NCI-H1105 treated with DMSO at 0.1 percent for 48 hours (cell line): ENCODE results near the gene ADK.
A peak's percentile ranks its signal among the peaks of the same experiment; 100 is the strongest.
"Not testable (repeated sequence)": the region's sequence is repeated elsewhere in the genome, so short reads cannot be mapped to it uniquely, and the experiment has no call there.

Source experiments
- DNase-seq: peaks from one replicate; lab custom pipeline; 2025; lab: John Stamatoyannopoulos, UW

The ADK gene

GRCh38 chr10:74490551-74490950, 339.5 kb downstream of the ADK start:
- no peak for DNase-seq

- no peak for DNase-seq
Observed at GRCh38 chr10:74491014-74491413, 340.0 kb downstream of the ADK start.

GRCh38 chr10:74496276-74496675, 345.3 kb downstream of the ADK start:
- DNase-seq = not testable (repeated sequence)

- DNase-seq = not testable (repeated sequence)
Observed at GRCh38 chr10:74498664-74499063, 347.6 kb downstream of the ADK start.

DNA sequence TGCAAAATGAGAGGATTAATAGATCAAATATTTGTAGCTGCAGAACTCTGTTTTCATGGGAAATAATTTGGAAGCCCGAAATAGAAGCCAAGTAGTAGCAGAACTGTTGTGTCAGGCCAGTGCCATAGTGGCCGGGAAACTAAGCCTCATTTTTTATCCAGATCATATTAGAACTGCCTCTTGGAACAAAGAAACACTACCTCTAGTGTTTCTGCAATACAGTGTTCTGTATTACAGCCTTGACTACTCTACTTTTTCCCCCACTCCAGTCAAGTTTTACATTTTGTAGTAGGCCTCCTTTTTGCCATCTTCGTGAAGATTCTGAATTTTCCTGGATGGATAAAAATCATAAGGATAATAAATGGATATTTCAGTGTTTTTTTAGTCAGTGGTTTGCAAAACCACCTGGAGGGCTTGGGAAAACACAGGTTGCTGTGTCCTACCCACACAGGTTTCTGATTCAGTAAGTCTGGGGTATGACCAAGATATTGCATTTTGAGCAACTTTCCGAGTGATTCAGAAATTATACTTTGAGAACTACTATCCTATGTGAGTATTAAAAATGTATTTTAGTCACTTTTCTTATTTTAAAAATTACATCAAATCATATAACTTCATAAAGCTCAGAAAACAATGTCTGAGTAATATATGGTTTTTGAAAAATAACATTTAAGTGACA, 349.1 kb downstream of the ADK start:
- DNase-seq = no peak

DNA sequence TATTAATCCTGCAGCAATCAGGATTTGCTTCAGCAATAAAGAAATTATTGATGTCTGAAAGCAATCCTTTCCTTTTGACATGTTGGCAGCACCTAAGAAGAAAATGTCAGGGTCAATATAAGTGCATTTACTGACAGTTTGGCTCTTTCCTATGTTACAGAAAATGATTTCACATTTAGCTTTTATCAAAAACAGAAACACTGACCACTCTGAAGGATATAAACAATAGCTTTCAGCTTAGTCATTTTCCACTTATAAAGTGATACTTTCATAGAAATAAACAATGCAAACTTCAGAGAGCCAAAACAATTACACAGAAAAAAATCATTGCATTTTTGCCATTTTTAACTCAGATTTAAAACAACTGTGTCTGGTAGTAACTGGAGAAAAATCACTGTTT, 349.8 kb downstream of the ADK start:
- DNase-seq = no peak

DNA sequence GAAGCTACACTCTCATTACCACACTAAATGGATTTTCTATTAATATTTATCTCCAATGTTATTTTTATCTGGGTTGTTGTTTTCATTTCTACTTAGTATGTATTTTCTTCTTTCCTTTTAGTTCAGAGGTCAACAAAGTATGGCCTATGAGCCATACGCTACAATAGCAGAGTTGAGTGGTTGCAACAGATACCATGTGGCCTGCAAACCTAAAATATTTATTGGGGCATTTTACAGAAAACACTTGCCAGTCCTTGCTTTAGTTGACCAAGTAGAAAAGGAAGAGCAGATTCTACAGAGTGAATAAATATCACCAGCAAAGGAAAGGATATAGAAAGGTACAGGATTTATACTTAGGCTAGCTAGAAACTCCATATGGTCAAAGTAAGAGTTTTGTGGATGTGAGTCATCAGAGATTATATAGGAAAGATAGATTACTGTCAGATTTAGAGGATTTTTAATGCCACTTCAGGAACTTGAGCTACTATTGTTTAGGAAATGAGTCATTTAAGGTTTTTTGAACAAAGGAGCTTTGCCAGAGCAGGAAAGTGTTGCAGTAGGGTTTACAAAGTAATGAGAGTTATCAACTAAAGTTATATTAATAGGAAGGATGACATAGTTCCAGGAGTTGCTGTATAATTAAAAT, 352.1 kb downstream of the ADK start:
- no peak for DNase-seq

- DNase-seq = no peak
Observed at GRCh38 chr10:74507951-74508350, 356.9 kb downstream of the ADK start.

DNA sequence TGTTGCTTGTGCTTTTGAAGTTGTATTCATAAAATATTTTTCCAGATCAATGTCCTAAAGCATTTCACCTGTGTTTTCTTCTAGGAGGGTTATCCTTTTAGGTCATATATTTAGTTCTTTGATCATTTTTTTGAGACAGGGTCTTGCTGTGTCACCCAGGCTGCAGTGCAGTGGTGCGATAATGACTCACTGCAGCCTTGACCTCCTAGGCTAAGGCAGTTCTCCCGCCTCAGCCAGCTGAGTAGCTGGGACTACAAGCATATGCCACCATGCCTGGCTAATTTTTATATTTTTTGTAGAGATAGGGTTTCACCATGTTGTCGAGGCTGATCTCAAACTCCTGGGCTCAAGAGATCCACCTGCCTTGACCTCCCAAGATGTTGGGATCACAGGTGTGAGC, 359.6 kb downstream of the ADK start:
- DNase-seq = no peak

DNA sequence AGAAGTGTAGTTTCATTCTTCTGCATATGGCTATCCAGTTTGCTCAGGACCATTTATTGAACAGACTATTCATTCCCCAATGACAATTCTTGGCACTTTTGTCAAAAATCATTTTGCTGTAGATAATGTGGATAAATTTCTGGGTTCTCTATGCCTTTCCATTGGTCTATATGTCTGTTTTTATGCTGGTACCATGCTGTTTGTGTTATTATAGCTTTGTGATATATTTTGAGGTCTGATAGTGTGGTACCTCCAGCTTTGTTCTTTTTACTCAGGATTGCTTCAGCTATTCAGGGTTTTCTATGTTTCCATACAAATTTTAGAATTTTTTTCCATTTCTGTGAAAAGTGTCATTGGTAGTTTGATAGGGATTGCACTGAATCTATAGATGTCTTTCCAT, 360.0 kb downstream of the ADK start:
- DNase-seq = no peak

- DNase-seq = no peak
Observed at GRCh38 chr10:74514322-74514721, 363.3 kb downstream of the ADK start.

GRCh38 chr10:74518061-74518460, 367.0 kb downstream of the ADK start:
- peak; percentile 0 for DNase-seq

DNA sequence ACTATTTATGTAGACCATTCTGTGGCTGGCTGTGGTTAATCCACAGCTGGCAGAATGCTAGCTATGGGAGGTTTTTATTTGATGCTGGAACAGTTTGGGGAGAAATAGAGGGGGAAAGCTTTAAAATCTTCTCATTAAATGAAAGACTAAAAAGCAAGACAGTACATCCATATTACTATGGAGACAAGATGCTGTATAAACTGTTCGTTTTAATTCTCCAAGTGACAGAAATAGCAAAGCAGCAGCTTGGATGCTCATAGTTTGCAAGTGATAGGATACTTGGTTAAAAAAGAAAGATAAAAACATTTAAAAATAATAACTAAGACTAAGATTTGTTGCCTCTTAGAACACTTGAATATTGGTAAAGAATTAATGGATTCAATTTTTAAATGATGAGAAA, 370.5 kb downstream of the ADK start:
- no peak for DNase-seq

GRCh38 chr10:74523199-74523598, 372.2 kb downstream of the ADK start:
- DNase-seq = no peak

- no peak for DNase-seq
Observed at GRCh38 chr10:74525885-74526284, 374.9 kb downstream of the ADK start.

- DNase-seq = not testable (repeated sequence)
Observed at GRCh38 chr10:74527611-74528010, 376.6 kb downstream of the ADK start.

DNA sequence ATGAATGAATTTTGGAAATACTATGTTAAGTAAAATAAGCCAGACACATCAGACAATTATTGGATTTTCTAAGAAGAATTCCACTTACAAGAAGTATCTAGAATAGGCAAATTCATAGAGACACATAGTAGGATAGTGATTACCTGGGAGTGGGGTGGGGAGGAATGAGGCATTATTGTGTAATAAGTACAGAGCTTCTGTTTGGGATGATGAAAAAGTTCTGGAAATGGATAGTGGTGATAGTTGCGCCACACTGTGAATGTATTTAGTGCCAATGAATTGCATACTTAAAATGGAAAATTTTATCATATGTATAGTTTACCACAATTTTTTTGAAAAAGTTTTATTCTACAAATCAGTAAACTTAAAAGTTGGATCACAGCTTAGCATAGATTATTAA, 378.2 kb downstream of the ADK start:
- no peak for DNase-seq

DNA sequence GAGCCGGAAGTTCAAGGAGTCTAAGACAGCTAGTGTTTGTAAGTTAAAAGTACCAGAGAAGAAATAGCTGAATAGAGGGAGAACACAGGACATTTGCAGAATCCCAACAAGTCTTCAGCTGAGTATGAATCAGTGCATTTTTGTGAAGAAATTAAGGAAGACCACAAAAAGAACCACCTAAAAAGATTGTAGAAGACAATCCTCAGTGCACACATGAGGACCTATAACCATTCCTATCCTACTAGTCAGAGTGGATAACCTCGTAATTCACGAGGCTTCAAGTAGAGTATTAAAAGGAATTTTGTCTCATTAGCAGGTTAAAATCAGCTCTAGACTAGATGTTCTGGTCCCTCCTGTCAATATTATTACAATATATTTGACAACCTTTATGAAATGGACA, 380.0 kb downstream of the ADK start:
- DNase-seq = no peak

DNA sequence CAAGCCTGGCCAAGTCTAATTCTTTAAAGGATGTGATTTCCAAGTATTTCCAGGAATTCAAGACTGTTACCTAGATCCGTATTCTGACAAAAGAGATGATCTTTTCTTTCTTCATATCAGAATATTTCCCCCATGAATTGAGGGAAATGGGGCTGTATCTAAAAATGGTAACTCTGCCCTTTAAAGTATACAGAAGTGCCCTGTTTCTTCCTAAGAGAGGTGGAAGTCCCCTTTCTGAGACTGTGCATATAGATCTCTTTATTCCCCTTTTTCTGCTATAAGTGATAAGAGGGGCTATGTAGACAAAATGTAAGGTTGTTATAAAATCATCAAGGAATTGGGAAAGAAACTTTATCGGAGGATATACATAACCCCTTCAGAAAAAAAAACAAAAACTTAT, 388.3 kb downstream of the ADK start:
- no peak for DNase-seq

- no peak for DNase-seq
Observed at GRCh38 chr10:74541375-74541774, 390.4 kb downstream of the ADK start.

- no peak for DNase-seq
Observed at GRCh38 chr10:74542077-74542476, 391.1 kb downstream of the ADK start.

DNA sequence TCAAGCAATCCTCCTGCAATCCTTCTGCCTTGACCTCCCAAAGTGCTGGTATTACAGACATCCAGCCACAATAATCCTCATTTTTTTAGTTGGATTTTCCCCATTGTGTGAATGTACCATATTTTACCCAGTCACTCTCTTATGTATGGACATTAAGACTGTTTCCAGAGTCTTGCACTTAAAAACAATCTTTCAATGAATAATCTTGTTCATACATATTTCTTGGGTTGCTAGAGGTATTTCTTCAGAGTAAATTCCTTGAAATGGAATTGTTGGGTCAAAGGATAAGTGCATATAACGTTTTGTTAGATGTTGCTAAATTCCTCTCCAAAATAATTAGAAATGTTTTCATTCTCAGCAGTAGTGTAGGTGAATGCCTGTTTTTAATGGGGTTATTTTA, 392.3 kb downstream of the ADK start:
- DNase-seq = no peak

- DNase-seq = no peak
Observed at GRCh38 chr10:74544106-74544505, 393.1 kb downstream of the ADK start.

DNA sequence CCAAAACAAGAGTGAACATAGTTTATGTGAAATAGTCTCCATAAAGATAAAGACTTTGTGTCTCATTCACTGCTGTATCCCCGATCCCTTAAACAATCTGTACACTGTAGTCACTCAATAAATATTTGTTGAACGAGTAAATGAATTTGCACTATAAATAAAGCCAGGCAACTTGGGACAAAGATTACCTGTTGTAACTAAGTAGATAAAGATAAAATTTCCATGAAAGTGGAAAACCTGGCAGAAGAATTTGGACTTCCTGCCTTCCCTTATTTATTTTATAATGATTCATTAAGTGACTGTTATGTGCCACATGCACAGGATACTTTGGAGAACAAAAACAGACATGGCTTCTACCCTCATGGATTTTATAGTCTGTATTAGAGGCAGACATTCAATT, 397.7 kb downstream of the ADK start:
- no peak for DNase-seq
